MCF 10A (cell line): ENCODE results near the gene XYLT1. TPM values are rescaled to one million over a fixed set of nuclear protein-coding genes. Genes with fewer than 3 reads are reported as not detected.

Source experiments
- BruUV-seq: library from RNA; stranded (reverse); fragments of 400-500 nt; replicated peaks from 2 replicates; lab custom pipeline; 2021; lab: Mats Ljungman, UMichigan
- CTCF ChIA-PET: fragments of 300-600 bp; sonication (Branson Sonifier 250); formaldehyde crosslinking; extraction: SDS; loops from one replicate; lab custom pipeline; 2021; ENCODE audit warnings: antibody characterized with exemption, inconsistent platforms; lab: Yijun Ruan, JAX
- POLR2A ChIA-PET: fragments of 300-600, 350-650 bp; sonication (Branson Sonifier 250); formaldehyde crosslinking; extraction: SDS; loops from one replicate; lab custom pipeline; 2020; ENCODE audit warnings: antibody characterized with exemption, inconsistent platforms; lab: Yijun Ruan, JAX
- DNase-seq: peaks from one replicate; pipeline ENCODE4 v3.0.0-alpha.2; 2018; ENCODE audit not compliant: unreplicated experiment
- H3K27ac Mint-ChIP-seq: one replicate; pipeline ENCODE4 v1.8.0; 2022; ENCODE audit warnings: mild to moderate bottlenecking, low read depth, mixed read lengths; ENCODE audit not compliant: unreplicated experiment
- H3K27me3 Mint-ChIP-seq: one replicate; pipeline ENCODE4 v1.8.0; 2022; ENCODE audit warnings: mixed read lengths; ENCODE audit not compliant: insufficient read depth, unreplicated experiment
- H3K36me3 Mint-ChIP-seq: one replicate; pipeline ENCODE4 v1.8.0; 2022; ENCODE audit warnings: mild to moderate bottlenecking, moderate library complexity, mixed read lengths; ENCODE audit not compliant: insufficient read depth, unreplicated experiment
- H3K4me1 Mint-ChIP-seq: one replicate; pipeline ENCODE4 v1.8.0; 2022; ENCODE audit warnings: mixed read lengths; ENCODE audit not compliant: insufficient read depth, unreplicated experiment
- H3K4me3 Mint-ChIP-seq: one replicate; pipeline ENCODE4 v1.8.0; 2022; ENCODE audit warnings: mild to moderate bottlenecking, moderate library complexity, mixed read lengths; ENCODE audit not compliant: unreplicated experiment
- H3K9me3 Mint-ChIP-seq: one replicate; pipeline ENCODE4 v1.8.0; 2022; ENCODE audit warnings: mixed read lengths; ENCODE audit not compliant: unreplicated experiment
- intact Hi-C: fragments of 100-400 bp; cut with micrococcal nuclease; formaldehyde crosslinking; loops from 2 replicates; pipeline ENCODE4 v1.14.1; 2022
- total RNA-seq: library from RNA; stranded (reverse); gene quantifications from 2 replicates; pipeline ENCODE4 v1.2.3, GENCODE V29; 2022
- TF ChIP-seq, protein P1 (sequence below): fragments of 200-600 bp; IDR thresholded peaks from one replicate; pipeline ENCODE4 v1.8.0; 2022; ENCODE audit warnings: antibody characterized with exemption, mild to moderate bottlenecking; ENCODE audit not compliant: unreplicated experiment

XYLT1 gene
- total RNA-seq, 1 experiment from 2014 or later = not detected

DNA sequence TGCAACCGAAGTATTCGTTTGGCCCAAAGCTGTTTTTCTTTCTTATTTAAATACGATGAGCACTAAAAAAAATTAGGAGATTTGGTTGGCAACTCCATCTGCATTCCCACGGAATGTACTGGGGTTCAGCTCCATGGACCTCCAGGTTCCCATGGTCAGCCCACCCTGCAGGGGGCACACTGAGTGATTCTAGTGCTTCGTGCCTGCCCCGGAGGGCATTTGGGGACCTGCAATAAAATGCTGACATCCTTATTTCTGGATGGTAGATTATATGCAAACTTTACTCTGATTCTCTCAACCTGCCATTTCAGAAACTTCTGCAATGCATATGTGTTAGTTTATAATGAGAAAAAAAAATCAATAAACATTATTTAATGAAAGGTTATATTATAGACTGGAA, 339.4 kb downstream of the XYLT1 start:
- Mint-ChIP-seq H3K4me1 (no peaks in the 10 kb centered on the region), H3K9me3 (peaks cover 36% of the 10 kb centered on the region), H3K27ac (no peak overlapping the region), H3K36me3 (peaks cover 10% of the 10 kb centered on the region), H3K27me3 (no peaks in the 10 kb centered on the region), H3K4me3 (no peak overlapping the region)
- TF ChIP-seq, protein P1, sequence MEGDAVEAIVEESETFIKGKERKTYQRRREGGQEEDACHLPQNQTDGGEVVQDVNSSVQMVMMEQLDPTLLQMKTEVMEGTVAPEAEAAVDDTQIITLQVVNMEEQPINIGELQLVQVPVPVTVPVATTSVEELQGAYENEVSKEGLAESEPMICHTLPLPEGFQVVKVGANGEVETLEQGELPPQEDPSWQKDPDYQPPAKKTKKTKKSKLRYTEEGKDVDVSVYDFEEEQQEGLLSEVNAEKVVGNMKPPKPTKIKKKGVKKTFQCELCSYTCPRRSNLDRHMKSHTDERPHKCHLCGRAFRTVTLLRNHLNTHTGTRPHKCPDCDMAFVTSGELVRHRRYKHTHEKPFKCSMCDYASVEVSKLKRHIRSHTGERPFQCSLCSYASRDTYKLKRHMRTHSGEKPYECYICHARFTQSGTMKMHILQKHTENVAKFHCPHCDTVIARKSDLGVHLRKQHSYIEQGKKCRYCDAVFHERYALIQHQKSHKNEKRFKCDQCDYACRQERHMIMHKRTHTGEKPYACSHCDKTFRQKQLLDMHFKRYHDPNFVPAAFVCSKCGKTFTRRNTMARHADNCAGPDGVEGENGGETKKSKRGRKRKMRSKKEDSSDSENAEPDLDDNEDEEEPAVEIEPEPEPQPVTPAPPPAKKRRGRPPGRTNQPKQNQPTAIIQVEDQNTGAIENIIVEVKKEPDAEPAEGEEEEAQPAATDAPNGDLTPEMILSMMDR = no peak
- ChIA-PET POLR2A (no interaction called here), CTCF (no interaction called here)
- BruUV-seq = no TSS peak
- no peak for DNase-seq
- intact Hi-C loops = no loop called here

DNA sequence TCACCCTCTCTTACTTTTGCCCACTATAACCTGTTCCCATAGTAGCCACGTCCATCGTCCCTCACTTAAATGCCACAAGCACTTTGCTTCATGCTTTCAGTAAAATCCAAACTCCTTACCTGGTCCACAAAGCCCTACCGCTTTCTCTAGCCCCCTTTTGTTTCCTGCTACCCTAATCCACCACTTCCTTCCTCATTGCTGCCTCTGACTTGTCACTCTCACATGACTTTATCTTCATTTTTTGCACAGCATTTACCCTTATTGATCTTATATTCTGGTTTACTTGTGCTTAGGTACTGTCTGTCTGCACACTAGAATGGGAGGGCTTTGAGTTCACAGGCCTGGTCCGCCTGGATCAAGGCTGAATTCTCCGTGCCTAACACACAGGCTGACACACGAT, 340.0 kb downstream of the XYLT1 start:
- Mint-ChIP-seq H3K9me3 (peaks cover 34% of the 10 kb centered on the region), H3K27me3 (no peaks in the 10 kb centered on the region), H3K27ac (no peak overlapping the region), H3K4me3 (no peak overlapping the region), H3K4me1 (no peaks in the 10 kb centered on the region), H3K36me3 (peaks cover 10% of the 10 kb centered on the region)
- DNase-seq = no peak
- TF ChIP-seq, protein P1 = no peak
- intact Hi-C loops = no loop called here
- CTCF ChIA-PET = interaction anchor here (0.7 kb wide), 1 partner anchor 195 kb away, joined by 3 read pairs; no protein-coding TSS in a partner anchor
- POLR2A ChIA-PET = no interaction called here
- no TSS peak for BruUV-seq

DNA sequence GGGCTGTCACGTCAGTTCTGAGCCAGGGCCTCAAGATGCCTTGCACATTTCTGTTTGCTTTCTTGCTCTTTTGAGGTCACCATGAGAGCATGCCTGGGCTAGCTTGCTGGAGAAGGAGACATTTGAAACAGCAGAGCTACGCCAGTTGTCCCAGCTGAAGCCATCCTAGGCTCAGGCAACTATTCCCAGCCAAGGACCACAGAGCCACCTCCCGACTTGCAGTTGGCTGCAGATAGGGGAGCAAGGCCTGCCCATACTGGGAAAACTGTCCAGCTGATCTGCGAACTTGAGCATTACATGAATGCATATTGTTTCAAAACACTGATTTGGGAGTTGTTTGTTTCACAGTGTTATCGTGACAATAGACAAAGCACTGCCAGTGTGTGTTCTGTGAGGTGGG, 340.8 kb downstream of the XYLT1 start:
- no peak for DNase-seq
- BruUV-seq = no TSS peak

DNA sequence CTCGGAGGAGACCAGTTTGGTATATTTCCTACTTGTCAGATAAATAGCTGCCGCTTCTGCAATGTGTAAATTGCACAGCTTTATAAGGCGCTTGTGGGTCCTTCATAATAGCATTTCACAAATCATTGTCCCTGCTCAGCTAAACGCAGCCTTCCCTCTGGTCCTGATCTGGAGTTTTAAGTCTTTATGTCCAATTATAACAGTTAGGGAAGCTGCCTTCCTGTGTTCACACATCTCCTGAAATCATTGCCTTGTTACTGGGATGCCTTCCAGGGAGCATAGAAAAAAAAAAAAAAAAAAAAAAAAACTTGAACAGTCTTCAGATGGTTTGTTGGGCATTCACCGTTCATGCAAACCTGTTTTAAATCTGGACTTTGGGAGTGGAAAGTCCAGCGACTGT, 342.0 kb downstream of the XYLT1 start:
- Mint-ChIP-seq H3K27me3 (no peaks in the 10 kb centered on the region), H3K4me1 (no peaks in the 10 kb centered on the region), H3K4me3 (no peak overlapping the region), H3K27ac (no peak overlapping the region), H3K9me3 (peaks cover 47% of the 10 kb centered on the region), H3K36me3 (no peaks in the 10 kb centered on the region)
- POLR2A ChIA-PET = no interaction called here
- no TSS peak for BruUV-seq
- CTCF ChIA-PET = no interaction called here
- TF ChIP-seq, protein P1 = no peak
- intact Hi-C loops = no loop called here
- DNase-seq = no peak

More for the DNA sequence above, 340.8 kb downstream of the XYLT1 start:
- peaks cover 6% of the 10 kb centered on the region for H3K36me3 Mint-ChIP-seq
- H3K27ac Mint-ChIP-seq = no peak overlapping the region
- intact Hi-C loops = no loop called here
- H3K4me1 Mint-ChIP-seq = no peaks in the 10 kb centered on the region
- no peak overlapping the region for H3K4me3 Mint-ChIP-seq
- peaks cover 41% of the 10 kb centered on the region for H3K9me3 Mint-ChIP-seq
- ChIA-PET POLR2A (no interaction called here), CTCF (no interaction called here)
- TF ChIP-seq, protein P1 = no peak
- no peaks in the 10 kb centered on the region for H3K27me3 Mint-ChIP-seq
